Measurements from ENCODE around the gene NGEF.
"Not testable (repeated sequence)": the region's sequence is repeated elsewhere in the genome, so short reads cannot be mapped to it uniquely, and the experiment has no call there.

NGEF gene

DNA sequence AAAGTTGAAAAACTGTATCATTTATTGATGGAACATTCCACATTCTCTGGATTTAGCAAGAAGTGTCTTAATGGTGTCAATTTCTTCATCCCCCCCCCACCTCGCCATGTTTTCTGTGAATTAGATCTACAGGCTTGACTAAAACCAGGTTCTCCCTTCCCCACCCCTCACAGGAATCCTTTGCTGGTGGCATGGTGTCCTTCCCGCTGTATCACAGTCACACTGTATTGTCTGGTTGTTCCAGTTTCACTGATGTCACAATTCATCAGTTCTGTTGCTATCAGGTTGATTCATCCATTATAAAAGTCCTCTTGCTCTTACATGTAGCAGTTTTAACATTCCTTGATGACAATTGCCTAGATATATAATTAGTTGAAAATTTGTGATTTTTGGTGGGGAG, 149.1 kb downstream of the NGEF start:
- no peak overlapping the region for H3K4me3 Mint-ChIP-seq
- no peaks in the 10 kb centered on the region for H3K27me3 Mint-ChIP-seq
- H3K9me3 Mint-ChIP-seq: no peaks in the 10 kb centered on the region
- H3K27ac Mint-ChIP-seq: no peak overlapping the region
- CTCF ChIA-PET: no interaction called here
- H3K36me3 Mint-ChIP-seq: peaks cover 22% of the 10 kb centered on the region
- DNase-seq: no peak
- H3K4me1 Mint-ChIP-seq: no peaks in the 10 kb centered on the region

DNA sequence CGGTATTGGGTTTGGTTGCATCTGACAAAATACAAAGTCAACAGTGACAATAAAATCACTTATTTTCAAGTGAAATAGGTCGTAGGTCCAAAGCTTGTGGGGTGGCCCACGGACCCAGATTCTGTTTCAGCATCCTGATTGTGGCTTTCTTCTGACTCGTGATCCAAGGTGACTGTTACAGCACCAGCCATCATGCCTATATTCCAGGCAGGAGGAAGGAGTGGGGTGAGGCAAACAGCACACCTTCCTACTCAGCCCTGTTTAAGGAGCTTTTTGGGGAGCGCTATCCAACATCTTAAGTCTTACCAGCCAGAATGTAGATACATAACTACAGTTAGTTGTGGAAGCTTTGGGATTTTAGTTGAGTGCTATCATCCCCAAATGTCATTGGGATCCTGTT, 151.7 kb downstream of the NGEF start:
- H3K4me1 Mint-ChIP-seq: no peaks in the 10 kb centered on the region
- H3K36me3 Mint-ChIP-seq: peaks cover 43% of the 10 kb centered on the region
- no peak overlapping the region for H3K27ac Mint-ChIP-seq
- CTCF ChIA-PET: interaction anchor here (1.8 kb wide), 1 partner anchor 8 kb away, joined by 6 read pairs; no protein-coding TSS in a partner anchor
- H3K27me3 Mint-ChIP-seq: no peaks in the 10 kb centered on the region
- no peak for DNase-seq
- no peaks in the 10 kb centered on the region for H3K9me3 Mint-ChIP-seq
- no peak overlapping the region for H3K4me3 Mint-ChIP-seq

DNA sequence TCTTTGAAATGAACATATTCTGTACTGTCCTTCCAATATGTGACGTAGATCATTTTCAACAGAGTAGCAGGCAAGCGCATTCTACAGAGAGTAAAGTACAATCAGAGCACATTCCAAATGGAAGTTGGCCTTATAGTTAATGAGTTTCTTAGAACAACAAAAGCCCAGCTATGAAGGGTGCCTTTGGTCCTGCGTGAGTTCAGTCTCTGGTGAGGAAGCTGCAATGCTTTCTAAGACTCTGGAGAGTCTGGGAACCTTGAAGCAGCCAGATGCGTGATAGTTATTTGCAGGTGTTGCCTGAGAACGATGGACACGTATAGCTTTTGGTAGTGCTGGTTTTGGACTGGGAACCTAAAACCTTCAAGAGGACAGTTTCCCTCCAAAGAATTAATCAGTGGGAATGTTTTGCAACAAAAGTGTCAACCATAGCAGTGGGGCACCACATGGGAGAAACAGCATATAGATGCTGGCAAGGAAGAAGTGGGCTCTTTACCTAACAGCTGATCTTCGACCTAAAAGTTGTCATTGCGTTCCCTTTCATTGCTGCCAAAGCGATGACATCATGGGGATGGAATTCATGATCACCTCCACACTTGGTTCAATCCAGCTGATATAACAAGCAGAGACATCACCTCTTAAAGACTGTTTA, 152.3 kb downstream of the NGEF start:
- no peaks in the 10 kb centered on the region for H3K27me3 Mint-ChIP-seq
- no peak overlapping the region for H3K27ac Mint-ChIP-seq
- no peaks in the 10 kb centered on the region for H3K4me1 Mint-ChIP-seq
- DNase-seq: no peak
- H3K4me3 Mint-ChIP-seq: no peak overlapping the region
- H3K9me3 Mint-ChIP-seq: no peaks in the 10 kb centered on the region
- H3K36me3 Mint-ChIP-seq: peaks cover 45% of the 10 kb centered on the region
- CTCF ChIA-PET: no interaction called here

DNA sequence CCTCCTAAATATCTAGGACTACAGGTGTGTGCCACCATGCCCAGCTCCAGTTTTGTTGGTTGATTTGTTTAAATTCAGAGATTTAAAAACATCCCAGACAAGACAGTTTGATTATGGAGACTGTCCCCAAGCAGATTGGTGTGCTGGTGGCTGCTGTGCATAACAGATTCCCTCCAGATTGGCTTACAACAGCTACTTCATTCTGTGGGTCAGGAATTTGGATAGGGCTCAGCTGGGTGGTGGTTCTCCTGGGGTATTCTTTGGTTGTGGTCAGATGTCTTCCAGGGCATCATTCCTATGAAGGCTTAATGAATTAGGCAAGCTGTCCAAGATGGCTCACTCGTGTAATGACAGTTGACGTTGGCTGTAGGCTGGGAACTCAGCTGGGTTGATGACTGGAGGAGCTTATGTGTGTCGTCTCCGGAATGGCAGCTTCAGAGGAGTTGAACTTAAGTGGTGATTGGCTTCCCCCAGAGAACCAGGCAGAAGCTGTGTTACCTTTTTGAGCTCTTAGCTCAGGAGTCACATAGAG, 153.6 kb downstream of the NGEF start:
- Mint-ChIP-seq H3K27ac (peak overlapping the region; percentile 28), H3K4me3 (no peak overlapping the region), H3K27me3 (no peaks in the 10 kb centered on the region)

DNA sequence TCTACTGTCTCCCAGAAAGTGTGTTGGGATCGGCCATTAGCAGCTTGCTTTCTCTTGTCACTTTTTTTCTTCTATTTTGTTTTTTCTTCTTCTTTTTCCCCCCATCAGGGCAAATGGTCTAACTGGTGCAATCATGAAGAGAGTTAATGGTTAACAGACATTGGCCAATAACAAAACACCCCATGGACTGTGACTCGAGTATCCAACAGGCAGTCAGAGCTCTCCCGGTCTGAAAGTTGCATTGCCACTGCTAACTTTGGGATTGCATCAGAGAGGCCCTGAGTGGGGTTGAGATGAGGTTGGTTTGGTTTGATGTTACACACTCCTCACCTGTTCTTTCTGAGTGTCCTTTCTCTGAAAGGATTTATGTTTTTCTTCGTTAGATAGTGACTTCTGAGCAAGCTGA, 155.9 kb downstream of the NGEF start:
- CTCF ChIA-PET: interaction anchor here (1.8 kb wide), 1 partner anchor 196 kb away, joined by 4 read pairs; no protein-coding TSS in a partner anchor
- DNase-seq: no peak
- peaks cover 57% of the 10 kb centered on the region for H3K36me3 Mint-ChIP-seq
- no peaks in the 10 kb centered on the region for H3K4me1 Mint-ChIP-seq
- H3K4me3 Mint-ChIP-seq: no peak overlapping the region
- no peak overlapping the region for H3K27ac Mint-ChIP-seq
- no peaks in the 10 kb centered on the region for H3K9me3 Mint-ChIP-seq
- no peaks in the 10 kb centered on the region for H3K27me3 Mint-ChIP-seq

More for the DNA sequence above, 153.6 kb downstream of the NGEF start:
- DNase-seq: no peak
- CTCF ChIA-PET: no interaction called here
- Mint-ChIP-seq H3K4me1 (no peaks in the 10 kb centered on the region), H3K36me3 (peaks cover 51% of the 10 kb centered on the region), H3K9me3 (no peaks in the 10 kb centered on the region)

DNA sequence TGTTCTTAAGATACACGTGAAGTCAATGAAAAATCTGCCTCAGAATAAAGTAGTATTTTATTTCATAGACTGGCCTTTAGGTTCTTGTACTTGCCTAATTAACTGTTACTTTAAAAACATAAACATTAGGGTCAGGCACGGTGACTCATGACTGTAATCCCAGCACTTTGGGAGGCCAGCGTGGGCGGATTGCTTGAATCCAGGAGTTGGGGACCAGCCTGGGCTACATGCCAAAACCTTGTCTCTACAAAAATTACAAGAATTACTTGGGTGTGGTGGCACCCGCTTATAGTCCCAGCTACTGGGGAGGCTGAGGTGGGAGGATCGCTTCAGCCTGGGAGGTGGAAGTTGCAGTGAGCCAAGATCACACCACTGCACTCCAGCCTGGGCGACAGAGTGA, 159.0 kb downstream of the NGEF start:
- DNase-seq: no peak
- no peaks in the 10 kb centered on the region for H3K9me3 Mint-ChIP-seq
- peaks cover 59% of the 10 kb centered on the region for H3K36me3 Mint-ChIP-seq
- CTCF ChIA-PET: interaction anchor here (0.5 to 2.8 kb wide), 10 partner anchors 8 to 589 kb away, joined by 3 to 11 read pairs (median 5); no protein-coding TSS in a partner anchor
- no peaks in the 10 kb centered on the region for H3K4me1 Mint-ChIP-seq
- H3K27ac Mint-ChIP-seq: no peak overlapping the region
- H3K4me3 Mint-ChIP-seq: no peak overlapping the region
- no peaks in the 10 kb centered on the region for H3K27me3 Mint-ChIP-seq

DNA sequence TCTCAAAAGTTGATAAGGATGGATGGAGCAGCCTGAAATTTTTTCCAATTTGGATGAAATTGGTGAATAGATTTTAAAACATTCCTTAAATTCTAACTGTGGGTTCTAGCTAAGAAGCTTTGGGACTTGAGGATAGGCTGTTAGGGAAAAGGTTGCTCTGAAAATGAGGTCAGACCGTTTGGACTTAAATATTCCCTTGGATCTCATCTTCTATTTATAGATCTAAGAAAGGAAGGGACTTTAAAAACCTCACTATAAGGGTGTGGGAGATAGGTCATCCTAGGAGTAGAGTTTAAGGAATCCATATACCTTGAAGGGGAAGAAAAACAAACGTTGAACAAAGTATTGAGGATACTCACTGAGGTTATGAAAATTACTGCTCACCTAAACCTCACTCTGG, 160.4 kb downstream of the NGEF start:
- H3K9me3 Mint-ChIP-seq: no peaks in the 10 kb centered on the region
- CTCF ChIA-PET: interaction anchor here (0.6 to 2.8 kb wide), 12 partner anchors 10 to 411 kb away, joined by 3 to 11 read pairs (median 4); no protein-coding TSS in a partner anchor
- DNase-seq: no peak
- H3K36me3 Mint-ChIP-seq: peaks cover 58% of the 10 kb centered on the region
- H3K4me3 Mint-ChIP-seq: no peak overlapping the region
- no peak overlapping the region for H3K27ac Mint-ChIP-seq
- H3K27me3 Mint-ChIP-seq: no peaks in the 10 kb centered on the region
- H3K4me1 Mint-ChIP-seq: no peaks in the 10 kb centered on the region

DNA sequence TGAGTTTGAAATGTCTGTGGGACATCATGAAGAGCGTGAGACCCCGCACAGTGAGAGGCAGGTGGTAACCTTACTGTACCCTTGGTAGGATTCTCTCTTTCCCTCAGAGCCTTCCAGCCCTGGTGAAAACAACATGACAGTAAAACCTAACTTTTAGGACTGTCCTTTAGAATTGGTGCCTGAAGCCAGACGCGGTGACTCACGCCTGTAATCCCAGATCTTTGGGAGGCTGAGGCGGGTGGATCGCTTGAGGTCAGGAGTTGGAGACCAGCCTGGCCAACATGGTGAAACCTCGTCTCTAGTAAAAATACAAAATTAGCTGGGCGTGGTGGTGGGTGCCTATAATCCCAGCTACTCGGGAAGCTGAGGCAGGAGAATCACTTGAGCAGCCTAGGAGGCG, 161.0 kb downstream of the NGEF start:
- H3K4me1 Mint-ChIP-seq, H3K27ac Mint-ChIP-seq, DNase-seq, H3K9me3 Mint-ChIP-seq, H3K4me3 Mint-ChIP-seq, H3K27me3 Mint-ChIP-seq: not testable (repeated sequence)
- peaks cover 57% of the 10 kb centered on the region for H3K36me3 Mint-ChIP-seq
- CTCF ChIA-PET: interaction anchor here (0.6 to 2.8 kb wide), 10 partner anchors 10 to 411 kb away, joined by 3 to 11 read pairs (median 4); no protein-coding TSS in a partner anchor

DNA sequence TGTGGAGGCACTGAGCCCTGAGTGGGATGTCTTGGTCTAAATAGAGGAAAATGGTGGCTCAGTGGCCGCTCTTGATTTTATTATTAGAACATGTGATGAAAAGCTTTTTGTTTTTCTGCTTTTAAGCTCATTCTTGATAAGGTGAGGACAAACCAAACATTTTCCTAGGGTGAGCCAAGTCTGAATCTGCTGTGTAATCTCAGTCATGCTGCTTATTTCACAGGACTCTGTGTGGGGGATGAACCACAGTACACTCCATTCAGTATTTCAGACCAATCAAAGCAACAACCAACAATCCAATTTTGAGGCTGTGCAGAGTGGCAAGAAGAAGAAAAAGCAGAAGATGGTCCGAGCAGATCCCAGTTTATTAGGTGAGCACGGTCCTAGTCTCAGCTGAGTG, 163.0 kb downstream of the NGEF start:
- Mint-ChIP-seq H3K4me3 (no peak overlapping the region), H3K27ac (peak overlapping the region; percentile 33), H3K36me3 (peaks cover 61% of the 10 kb centered on the region), H3K4me1 (no peaks in the 10 kb centered on the region), H3K27me3 (no peaks in the 10 kb centered on the region), H3K9me3 (no peaks in the 10 kb centered on the region)
- DNase-seq: no peak
- CTCF ChIA-PET: interaction anchor here (1.3 kb wide), 1 partner anchor 400 kb away, joined by 3 read pairs; no protein-coding TSS in a partner anchor

DNA sequence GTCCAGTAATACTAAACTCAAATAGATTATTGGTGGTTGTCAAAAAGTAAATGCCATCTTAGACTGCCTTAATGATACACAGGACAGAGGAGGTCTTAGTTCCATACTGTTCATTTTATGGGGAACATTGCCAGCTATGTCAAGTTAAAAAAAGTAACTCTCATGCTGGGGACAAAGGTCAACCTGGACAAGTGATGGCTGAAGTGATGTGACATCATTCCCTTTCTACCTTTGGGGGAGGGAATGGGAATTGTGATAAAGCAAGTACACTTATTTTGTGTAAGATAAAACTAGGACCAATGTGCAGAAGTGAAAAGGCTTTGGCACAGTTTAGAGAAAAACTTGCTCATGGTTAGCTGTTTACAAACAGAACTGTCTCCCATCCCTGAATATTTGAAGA, 167.0 kb downstream of the NGEF start:
- H3K27me3 Mint-ChIP-seq: no peaks in the 10 kb centered on the region
- no peaks in the 10 kb centered on the region for H3K9me3 Mint-ChIP-seq
- peaks cover 64% of the 10 kb centered on the region for H3K36me3 Mint-ChIP-seq
- CTCF ChIA-PET: no interaction called here
- H3K4me3 Mint-ChIP-seq: no peak overlapping the region
- no peak for DNase-seq
- H3K27ac Mint-ChIP-seq: no peak overlapping the region
- H3K4me1 Mint-ChIP-seq: peaks cover 7% of the 10 kb centered on the region

DNA sequence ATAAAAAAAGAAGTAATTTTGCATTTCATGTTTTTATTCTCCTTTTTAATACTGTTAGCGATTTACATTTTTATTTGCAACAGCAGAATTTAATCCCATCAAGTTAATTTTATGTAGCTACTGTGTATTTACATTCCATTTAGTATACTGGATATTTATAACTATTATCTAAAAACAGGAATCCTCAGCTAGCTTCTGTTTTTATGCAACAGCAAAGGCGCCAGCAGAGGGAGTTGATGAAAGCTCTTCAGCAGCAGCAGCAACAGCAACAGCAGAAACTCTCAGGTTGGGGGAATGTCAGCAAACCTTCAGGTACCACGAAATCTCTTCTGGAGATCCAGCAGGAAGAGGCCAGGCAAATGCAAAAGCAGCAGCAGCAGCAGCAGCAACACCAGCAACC, 169.2 kb downstream of the NGEF start:
- Mint-ChIP-seq H3K36me3 (peaks cover 67% of the 10 kb centered on the region), H3K9me3 (no peaks in the 10 kb centered on the region), H3K27me3 (no peaks in the 10 kb centered on the region), H3K27ac (peak overlapping the region; percentile 70), H3K4me1 (peaks cover 19% of the 10 kb centered on the region), H3K4me3 (no peak overlapping the region)
- CTCF ChIA-PET: no interaction called here
- DNase-seq: peak; percentile 24

DNA sequence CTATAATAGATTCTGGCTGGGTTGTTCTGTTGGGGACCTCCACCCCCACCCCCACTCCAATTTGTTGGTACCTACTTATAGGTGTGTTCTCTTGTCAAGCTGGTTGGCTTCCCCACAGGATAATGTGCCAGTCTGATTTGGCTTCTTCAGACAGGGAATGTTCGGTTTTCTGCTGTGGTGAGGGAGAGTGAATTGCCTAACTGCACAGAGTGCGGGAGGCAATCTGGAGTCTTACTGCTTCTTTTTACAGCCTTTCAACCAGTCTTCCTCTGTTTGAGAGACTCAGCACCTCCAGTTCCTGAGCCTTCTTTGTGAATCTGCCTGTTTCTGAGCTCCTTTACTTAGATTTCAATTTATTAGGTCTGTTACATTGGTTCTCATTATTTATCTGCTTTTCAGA, 170.4 kb downstream of the NGEF start:
- Mint-ChIP-seq H3K27me3 (no peaks in the 10 kb centered on the region), H3K27ac (no peak overlapping the region), H3K9me3 (no peaks in the 10 kb centered on the region), H3K4me3 (no peak overlapping the region), H3K4me1 (peaks cover 31% of the 10 kb centered on the region), H3K36me3 (peaks cover 66% of the 10 kb centered on the region)
- CTCF ChIA-PET: interaction anchor here (1.1 to 2.2 kb wide), 4 partner anchors 11 to 408 kb away, joined by 3 to 7 read pairs (median 4); no protein-coding TSS in a partner anchor
- DNase-seq: no peak

DNA sequence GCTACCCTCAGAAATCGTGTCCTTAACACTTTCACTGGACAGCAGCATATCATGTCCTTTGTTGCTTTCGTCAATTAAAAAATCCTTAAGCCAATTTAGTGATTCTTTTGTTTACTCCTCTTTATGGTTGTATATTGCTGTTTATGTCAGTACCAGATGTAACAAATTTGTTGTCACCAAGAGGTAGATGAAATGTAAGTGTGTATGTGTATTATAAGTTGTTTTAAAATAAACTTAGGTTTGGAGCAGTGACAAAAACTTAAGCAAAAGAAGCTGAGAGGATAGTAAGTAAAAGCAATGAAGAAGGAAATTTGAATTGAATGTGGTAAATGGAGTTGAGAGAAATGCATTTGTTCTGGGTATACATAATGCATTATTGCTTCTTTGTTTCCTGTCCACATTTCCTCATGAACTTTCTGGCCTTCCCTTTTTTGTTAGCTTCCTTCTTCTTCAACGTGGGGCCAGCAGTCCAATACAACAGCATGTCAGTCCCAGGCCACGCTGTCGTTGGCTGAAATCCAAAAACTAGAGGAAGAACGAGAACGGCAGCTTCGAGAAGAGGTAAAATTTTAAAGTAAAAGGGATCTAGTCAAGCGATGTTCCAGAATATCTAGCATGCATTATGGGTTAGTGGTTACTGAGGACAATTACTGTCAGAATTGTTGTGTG, 173.5 kb downstream of the NGEF start:
- Mint-ChIP-seq H3K27me3 (no peaks in the 10 kb centered on the region), H3K9me3 (no peaks in the 10 kb centered on the region), H3K4me3 (no peak overlapping the region), H3K36me3 (peaks cover 66% of the 10 kb centered on the region), H3K4me1 (peaks cover 36% of the 10 kb centered on the region), H3K27ac (peak overlapping the region; percentile 29)
- CTCF ChIA-PET: interaction anchor here (0.9 kb wide), 1 partner anchor 29 kb away, joined by 3 read pairs; no protein-coding TSS in a partner anchor
- no peak for DNase-seq

DNA sequence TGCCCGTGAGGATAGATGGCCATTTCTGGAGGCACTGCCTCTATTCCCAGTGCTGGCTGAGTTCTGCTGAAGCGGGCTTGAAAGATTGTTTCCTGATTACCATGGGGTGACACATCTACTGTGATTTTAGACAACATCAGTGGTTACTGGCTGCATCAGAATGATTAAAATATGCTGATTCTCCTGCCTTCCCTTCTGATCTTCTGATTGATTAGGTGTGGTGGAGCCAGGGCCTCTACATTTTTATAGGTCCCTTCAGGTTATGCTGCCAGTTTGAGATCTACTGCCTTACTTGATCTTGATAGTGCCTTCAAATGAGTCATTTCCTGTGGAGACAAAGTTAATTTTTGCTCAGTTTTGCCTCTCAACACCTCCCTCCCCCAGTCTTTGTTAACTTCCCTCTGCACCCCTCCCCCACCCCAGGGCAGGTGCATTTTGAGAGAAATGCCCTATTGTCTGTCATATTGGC, 174.6 kb downstream of the NGEF start:
- no peaks in the 10 kb centered on the region for H3K27me3 Mint-ChIP-seq
- H3K36me3 Mint-ChIP-seq: peaks cover 66% of the 10 kb centered on the region
- no peak overlapping the region for H3K4me3 Mint-ChIP-seq
- H3K27ac Mint-ChIP-seq: peak overlapping the region; percentile 86
- H3K9me3 Mint-ChIP-seq: no peaks in the 10 kb centered on the region
- H3K4me1 Mint-ChIP-seq: peaks cover 29% of the 10 kb centered on the region
- CTCF ChIA-PET: no interaction called here
- DNase-seq: peak; percentile 69

Measured in activated naive CD4-positive, alpha-beta T cell treated with anti-CD3 and anti-CD28 coated beads, Interleukin-2, amount 10 ng/mL, durations not matched to agents 7 days and 5 days (primary cell).